Measurements from ENCODE around the gene PACRG.

DNA sequence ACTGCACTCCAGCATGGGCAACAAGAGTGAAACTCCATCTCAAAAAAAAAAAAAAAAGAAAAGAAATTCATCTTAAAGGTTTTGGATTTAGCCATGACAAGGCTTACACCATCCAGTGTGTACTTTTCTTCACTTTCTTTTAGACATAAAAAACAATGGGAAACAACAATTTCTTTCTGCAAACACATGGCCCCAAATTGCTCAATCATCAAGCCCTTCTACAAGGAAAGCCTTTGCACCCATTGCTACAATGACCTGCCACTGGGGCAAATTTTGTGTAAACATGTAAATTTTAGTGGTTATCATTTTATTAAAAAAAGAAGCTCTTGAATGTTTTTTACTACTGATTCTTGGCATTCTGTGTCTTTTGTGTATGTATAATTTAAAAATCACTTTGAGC is 554.9 kb downstream of the PACRG start:
- TF ChIP-seq, protein P1, sequence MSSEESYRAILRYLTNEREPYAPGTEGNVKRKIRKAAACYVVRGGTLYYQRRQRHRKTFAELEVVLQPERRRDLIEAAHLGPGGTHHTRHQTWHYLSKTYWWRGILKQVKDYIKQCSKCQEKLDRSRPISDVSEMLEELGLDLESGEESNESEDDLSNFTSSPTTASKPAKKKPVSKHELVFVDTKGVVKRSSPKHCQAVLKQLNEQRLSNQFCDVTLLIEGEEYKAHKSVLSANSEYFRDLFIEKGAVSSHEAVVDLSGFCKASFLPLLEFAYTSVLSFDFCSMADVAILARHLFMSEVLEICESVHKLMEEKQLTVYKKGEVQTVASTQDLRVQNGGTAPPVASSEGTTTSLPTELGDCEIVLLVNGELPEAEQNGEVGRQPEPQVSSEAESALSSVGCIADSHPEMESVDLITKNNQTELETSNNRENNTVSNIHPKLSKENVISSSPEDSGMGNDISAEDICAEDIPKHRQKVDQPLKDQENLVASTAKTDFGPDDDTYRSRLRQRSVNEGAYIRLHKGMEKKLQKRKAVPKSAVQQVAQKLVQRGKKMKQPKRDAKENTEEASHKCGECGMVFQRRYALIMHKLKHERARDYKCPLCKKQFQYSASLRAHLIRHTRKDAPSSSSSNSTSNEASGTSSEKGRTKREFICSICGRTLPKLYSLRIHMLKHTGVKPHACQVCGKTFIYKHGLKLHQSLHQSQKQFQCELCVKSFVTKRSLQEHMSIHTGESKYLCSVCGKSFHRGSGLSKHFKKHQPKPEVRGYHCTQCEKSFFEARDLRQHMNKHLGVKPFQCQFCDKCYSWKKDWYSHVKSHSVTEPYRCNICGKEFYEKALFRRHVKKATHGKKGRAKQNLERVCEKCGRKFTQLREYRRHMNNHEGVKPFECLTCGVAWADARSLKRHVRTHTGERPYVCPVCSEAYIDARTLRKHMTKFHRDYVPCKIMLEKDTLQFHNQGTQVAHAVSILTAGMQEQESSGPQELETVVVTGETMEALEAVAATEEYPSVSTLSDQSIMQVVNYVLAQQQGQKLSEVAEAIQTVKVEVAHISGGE (CRISPR knock-in tag; IDR thresholded peaks at IDR 0.05): no peak
- TF ChIP-seq, protein P2, sequence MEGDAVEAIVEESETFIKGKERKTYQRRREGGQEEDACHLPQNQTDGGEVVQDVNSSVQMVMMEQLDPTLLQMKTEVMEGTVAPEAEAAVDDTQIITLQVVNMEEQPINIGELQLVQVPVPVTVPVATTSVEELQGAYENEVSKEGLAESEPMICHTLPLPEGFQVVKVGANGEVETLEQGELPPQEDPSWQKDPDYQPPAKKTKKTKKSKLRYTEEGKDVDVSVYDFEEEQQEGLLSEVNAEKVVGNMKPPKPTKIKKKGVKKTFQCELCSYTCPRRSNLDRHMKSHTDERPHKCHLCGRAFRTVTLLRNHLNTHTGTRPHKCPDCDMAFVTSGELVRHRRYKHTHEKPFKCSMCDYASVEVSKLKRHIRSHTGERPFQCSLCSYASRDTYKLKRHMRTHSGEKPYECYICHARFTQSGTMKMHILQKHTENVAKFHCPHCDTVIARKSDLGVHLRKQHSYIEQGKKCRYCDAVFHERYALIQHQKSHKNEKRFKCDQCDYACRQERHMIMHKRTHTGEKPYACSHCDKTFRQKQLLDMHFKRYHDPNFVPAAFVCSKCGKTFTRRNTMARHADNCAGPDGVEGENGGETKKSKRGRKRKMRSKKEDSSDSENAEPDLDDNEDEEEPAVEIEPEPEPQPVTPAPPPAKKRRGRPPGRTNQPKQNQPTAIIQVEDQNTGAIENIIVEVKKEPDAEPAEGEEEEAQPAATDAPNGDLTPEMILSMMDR (IDR thresholded peaks at IDR 0.05 in 2 of 3, conservative IDR thresholded peaks at IDR 0.05 in 1 of 3; ENCODE audit: control insufficient read depth in 2 of 3, extremely low read depth in 1 of 3, insufficient read depth in 1 of 3, low read depth in 3 of 3, low read length in 3 of 3): no peak
- TF ChIP-seq, protein P3, sequence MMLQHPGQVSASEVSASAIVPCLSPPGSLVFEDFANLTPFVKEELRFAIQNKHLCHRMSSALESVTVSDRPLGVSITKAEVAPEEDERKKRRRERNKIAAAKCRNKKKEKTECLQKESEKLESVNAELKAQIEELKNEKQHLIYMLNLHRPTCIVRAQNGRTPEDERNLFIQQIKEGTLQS (IDR thresholded peaks at IDR 0.05; ENCODE audit: borderline replicate concordance, extremely low read depth, low read depth, low read length): no peak
- TF ChIP-seq, protein P4, sequence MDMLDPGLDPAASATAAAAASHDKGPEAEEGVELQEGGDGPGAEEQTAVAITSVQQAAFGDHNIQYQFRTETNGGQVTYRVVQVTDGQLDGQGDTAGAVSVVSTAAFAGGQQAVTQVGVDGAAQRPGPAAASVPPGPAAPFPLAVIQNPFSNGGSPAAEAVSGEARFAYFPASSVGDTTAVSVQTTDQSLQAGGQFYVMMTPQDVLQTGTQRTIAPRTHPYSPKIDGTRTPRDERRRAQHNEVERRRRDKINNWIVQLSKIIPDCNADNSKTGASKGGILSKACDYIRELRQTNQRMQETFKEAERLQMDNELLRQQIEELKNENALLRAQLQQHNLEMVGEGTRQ (IDR thresholded peaks at IDR 0.05; ENCODE audit: borderline replicate concordance, low read depth, low read length): no peak
- TF ChIP-seq ZNF217 (IDR thresholded peaks at IDR 0.05): no peak
